GM12864 (cell line): Measurements from ENCODE around the gene REEP1.

Experiments
- DNase-seq: peaks from one replicate; pipeline ENCODE4 v3.0.0-alpha.2; 2011; ENCODE audit warnings: low read depth
- H3K4me3 ChIP-seq: 2 replicates; pipeline ENCODE4 v1.5.1; 2011; ENCODE audit warnings: mild to moderate bottlenecking, low read depth, low read length, control low read depth
- CTCF ChIP-seq: IDR thresholded peaks from 2 replicates; pipeline ENCODE4 v1.5.1; 2011; ENCODE audit warnings: low read depth, mild to moderate bottlenecking, moderate library complexity, low read length, control low read depth, inconsistent platforms; ENCODE audit errors: missing control alignments

Gene REEP1

GRCh38 chr2:86239745-86240144 is 97.7 kb downstream of the REEP1 start:
- DNase-seq = no peak
- no peak for TF ChIP-seq CTCF
- H3K4me3 ChIP-seq = no peak overlapping the region

- no peak for DNase-seq
- H3K4me3 ChIP-seq = no peak overlapping the region
These were observed 98.1 kb downstream of the REEP1 start for GRCh38 chr2:86239326-86239725.

GRCh38 chr2:86238354-86238753 is 99.1 kb downstream of the REEP1 start:
- no peak for TF ChIP-seq CTCF
- peak; percentile 51 for DNase-seq
- no peak overlapping the region for H3K4me3 ChIP-seq

More at GRCh38 chr2:86239326-86239725, 98.1 kb downstream of the REEP1 start:
- no peak for TF ChIP-seq CTCF

GRCh38 chr2:86237172-86237571 is 100.3 kb downstream of the REEP1 start:
- TF ChIP-seq CTCF = no peak
- H3K4me3 ChIP-seq = no peak overlapping the region
- DNase-seq = no peak

- DNase-seq = no peak
- no peak overlapping the region for H3K4me3 ChIP-seq
- TF ChIP-seq CTCF = no peak
These were observed 102.0 kb downstream of the REEP1 start for GRCh38 chr2:86235196-86235980.

GRCh38 chr2:86234563-86235131 is 102.8 kb downstream of the REEP1 start:
- no peak for TF ChIP-seq CTCF
- H3K4me3 ChIP-seq = no peak overlapping the region
- no peak for DNase-seq

GRCh38 chr2:86233436-86233835 is 104.0 kb downstream of the REEP1 start:
- DNase-seq = no peak
- H3K4me3 ChIP-seq = no peak overlapping the region
- no peak for TF ChIP-seq CTCF
